HG03039 (cell line): ENCODE data around the gene MSRB1.

Source experiments
- ATAC-seq: cut with Tn5 transposase; IDR thresholded peaks from one replicate; pipeline ENCODE4 v1.9.1; 2021; ENCODE audit warnings: mild to moderate bottlenecking, moderate library complexity; ENCODE audit not compliant: unreplicated experiment

MSRB1 gene

DNA sequence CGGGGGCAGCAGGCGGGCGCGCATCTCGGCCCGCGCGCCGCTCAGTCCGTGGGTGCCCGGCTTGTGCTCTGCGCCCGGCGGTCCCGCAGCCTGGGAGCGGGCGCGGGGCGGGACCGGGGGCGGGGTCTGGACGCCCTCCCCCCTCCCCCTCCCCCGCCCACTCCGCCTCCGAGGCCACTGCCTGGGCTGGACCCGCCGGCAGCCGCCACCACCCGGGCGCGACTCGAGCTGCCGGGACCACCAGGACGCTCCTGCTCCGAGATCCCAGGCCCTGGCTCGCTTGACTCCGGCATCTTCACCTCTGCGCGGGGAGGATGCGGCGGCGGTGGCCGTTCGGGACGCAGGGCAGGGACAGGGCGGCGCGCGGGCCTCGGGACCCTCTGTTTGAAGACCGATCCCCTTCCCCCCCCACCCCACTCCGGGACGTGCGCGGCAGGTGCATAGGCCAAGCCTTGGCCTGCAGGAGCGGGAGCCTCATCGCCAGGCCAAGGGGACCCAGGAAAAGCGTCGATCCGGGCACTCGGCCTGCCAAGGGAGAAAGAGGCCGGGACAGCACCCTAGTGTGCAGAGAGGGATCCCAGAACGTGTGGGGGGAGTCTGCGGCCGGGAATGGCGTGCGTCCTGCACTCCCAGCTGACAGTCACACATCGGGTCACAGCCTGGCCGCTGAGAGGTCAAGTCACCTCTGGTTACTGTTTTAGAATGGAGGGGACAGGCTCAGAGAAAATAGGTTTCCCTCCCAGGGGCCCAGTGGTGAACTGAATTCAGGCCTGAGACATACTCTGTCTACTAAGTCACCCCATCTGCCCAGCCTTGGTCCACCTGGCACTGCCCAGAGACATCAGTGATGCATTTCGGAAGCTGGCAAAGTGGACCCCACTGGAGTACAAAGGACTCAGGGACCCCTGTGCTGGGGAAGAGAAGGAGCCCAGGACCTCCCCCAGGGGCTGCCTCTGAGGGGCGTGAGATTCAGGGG lies 24.4 kb downstream of the MSRB1 start, which contains the start of gene HS3ST6:
HS3ST6 (minus strand) TSS at position 65 of the 976 bp plus-strand sequence. CDS start 92 bp downstream, outside the sequence.
- no peak for ATAC-seq

DNA sequence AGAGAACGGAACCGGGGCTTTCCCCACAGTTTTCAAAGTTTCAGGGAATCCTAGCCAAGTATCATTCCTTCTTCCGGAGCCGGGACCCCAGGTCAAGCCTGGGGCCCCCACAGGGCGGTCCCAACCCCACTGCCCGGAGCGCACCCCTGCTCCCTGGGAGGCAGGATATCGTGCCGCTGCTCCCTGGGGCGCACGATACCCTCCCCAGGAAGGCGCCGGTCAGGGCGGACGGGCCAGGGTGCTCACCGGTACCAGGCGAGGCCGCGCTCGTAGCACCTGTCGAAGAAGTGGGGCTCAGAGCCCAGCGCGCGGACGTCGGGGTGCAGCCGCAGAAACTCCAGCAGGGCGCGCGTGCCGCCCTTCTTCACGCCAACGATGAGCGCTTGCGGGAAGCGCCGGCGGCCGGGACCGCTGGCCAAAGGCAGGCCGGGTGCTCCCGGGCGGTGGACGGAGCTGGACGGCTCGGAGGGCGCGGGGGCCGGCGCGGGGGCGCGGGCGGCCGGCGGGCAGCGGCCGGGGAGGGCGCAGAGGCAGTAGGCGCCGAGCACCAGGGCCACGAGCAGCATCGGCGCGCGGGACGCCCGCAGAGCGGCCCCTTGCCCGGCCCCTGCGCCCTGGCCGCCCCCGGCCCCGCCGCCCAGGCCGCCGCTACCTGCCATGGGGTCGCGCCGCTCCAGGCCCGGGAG lies 25.2 kb downstream of the MSRB1 start:
- no peak for ATAC-seq

DNA sequence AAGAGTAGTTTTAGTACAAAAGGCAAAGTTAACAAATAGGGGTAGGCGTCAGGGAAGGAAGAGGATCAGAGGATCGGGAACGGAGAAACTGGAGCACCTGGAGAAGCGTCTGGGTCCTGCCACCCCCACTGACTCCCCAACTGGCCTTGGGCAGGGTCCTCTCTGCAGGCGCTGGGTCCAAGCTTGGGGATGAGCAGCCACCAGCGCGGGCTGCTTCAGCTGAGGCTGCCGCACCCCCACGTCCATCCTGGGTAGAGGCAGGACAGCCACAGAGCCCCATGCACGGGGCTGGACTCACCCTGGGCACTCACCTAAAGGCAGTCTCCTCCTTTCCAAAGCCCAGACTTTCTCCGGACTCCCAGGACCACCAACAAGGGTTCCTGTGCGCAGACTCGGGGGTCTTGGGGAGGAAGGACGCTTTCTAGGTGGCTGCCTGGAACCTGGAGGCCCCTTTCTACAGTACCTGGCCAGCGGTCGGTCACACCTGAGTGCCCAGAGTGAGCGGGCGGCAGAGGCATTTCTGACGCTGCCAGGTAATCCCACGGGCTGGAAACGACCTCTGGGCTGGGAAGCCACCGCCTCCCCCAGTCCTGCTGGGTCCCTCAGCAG lies 25.8 kb downstream of the MSRB1 start:
- no peak for ATAC-seq

- no peak for ATAC-seq
Observed at GRCh38 chr16:1916640-1916990, 26.4 kb downstream of the MSRB1 start.

DNA sequence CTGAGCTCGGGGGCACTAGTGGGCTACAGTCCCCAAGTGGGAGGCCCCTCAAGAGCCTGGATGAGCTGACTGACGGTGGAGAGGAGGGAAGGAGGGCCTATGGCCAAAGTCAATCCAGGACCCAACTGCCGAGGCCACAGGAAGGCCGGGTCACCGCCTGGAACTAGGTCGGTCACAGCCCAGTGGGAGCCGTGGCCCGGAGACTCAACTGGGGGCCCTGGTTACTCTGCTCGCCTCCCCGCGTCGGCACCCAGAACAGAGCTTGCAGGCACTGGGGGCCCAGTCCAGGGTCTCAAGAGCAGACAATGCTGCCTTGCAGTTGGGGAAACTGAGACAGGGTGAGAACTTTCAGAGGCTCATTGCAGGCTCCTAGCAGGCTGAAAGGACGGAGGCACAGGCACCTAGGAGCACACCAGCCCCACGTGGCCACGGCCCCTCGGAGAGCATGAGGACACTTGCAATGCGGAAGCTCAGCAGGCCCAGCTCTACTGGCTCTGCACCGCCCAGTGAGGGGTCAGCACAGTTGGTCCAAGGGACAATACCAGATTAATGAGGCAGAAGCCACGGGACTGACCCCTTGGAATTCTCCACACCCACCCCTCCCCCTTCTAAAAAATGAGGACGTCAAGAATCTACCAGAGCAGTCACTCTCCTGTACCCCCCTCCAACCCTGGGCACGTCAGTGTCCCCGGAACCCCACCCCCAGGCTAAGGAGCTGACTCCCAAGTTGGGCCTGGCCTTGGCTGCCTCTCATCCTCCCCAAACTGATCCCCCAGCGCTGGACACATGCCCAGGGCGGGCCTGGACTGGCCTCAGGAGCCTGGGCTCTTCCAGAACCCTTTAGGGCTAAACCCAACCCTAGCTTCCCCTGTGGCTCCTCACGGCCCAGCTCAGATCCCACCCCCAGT lies 27.0 kb downstream of the MSRB1 start:
- no peak for ATAC-seq

- no peak for ATAC-seq
Observed at GRCh38 chr16:1914988-1915387, 28.0 kb downstream of the MSRB1 start.

DNA sequence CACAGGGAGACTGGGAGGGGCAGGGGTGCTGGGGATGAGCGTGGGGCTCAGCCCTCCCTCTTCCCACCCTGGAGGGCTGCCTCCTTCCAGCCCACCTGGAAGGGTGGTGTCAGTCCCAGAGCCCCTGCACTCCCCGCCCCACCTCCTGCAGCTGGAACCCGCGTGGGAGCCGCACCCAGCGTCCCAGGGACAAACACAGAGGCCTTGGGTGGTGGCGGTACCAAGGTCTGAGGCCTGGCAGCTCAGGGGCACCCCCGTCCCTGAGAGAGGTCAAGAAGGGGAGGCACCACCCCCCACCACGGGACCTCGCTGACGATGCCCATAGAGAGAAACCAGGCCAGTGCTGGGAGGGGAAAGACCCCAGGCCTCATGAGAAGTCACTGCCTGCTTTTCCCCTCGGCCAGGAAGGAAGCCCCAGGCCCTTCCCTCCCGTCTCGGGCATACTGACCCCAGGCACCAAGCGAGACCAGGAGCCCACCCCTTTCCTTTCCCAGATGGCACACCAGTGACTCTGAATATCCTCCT lies 28.9 kb downstream of the MSRB1 start:
- ATAC-seq, result no peak

GRCh38 chr16:1913327-1914083 lies 29.5 kb downstream of the MSRB1 start:
- no peak for ATAC-seq

GRCh38 chr16:1912215-1912543 lies 30.8 kb downstream of the MSRB1 start:
- ATAC-seq, result no peak

DNA sequence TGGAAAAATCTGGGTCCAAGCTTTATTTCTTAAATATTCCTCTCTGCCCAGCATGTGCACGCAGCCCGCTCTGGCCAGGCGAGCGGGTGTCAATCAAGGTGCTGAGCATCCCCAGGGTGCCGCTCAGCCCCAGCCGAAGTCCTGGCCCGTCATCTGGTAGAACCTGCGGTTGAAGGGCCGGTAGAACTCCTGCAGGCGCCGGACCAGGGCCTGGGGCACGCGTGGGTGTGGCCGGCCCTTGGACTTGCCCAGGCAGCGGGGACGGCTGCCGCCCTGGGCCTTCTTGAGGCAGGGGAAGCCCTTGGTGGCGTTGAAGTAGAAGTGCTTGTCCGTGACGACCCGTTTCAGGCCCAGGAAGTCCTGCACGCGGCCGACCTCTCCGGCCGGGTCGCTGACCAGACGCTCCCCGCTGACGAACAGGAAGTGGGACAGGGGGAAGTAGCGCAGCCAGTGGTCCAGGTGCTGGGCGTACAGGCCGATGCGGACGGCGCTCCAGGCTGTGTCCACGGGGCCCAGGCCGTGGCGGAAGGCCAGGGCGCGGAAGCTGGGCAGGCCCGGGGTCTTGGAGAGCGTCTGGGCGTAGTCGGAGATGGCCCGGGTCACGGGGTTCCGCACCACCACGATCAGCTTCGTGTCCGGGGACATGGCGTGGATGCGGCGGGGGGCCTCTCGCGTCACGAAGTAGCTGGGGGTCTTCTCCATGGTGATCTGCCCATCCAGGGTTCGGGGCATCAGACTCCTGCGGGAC lies 31.4 kb downstream of the MSRB1 start:
- no peak for ATAC-seq

DNA sequence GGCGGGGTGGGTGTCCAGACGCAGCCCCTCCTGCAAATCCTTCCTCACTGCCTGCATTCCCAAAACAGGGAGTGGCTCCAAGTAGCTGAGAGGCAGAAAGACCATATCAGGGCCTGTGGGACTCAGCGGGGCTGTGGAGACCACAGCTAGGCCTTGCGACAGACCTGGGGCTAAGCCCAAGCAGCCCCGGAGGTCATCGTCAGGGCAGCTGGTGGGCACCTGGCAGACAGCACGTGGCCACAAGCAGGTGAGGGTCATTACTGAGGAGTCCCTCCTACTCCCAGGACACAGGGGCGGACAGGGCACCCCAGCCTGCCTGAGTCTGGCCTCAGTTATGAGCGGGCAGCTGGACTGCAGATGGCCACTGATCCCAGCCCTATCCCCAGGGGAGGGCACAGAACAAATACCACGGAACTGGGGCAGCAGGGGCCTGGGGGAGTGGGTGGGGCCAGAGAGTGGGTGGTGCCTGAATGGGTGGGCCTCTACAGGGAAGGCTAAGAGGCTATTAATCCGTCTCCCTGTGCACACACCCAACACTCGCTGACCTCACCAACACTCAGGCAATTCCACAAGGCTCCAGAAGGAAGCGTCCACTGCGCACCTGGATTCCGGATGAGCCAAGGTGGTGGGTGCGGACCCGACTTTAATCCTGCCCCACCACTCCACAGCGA lies 33.3 kb downstream of the MSRB1 start:
- no peak for ATAC-seq

DNA sequence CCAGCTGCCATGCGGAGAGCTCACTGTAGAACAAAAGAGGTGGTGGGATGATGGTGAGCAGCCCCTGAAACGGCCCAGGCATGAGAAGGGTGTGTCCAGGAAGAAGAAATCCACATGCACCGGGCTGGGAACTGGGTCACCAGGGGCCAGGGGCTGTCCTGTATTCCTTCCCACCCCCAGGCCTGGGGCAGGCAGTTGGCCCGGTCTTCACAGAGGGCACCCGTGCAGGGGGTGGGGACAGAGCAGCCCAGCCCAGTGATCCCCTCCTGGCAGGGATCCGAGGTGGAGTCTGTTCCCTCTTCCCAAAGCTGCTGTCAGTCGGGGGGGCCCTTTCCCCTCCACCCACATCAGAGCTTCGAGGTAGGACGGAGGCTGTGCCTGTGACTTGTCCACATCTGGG lies 34.0 kb downstream of the MSRB1 start:
- no peak for ATAC-seq

DNA sequence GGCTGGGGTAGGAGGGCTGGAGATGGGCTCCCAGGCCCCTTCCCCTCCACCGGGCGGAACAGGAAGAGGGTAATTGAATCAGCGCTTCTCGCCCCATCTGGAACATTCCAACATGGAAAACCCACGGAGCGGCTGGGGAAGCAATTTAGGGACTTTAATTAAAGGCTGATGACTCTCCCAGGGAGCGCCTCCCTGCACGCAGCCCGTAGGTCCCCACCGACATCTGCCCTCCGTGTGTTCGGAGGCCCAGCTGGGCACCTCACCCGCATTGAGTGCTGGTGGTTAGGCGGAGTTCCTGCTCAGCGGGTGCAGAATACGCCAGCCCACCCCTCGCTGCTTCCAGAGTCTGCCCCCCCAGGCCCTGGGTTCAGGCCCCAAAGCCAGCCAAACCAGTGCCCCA lies 34.8 kb downstream of the MSRB1 start:
- no peak for ATAC-seq

- ATAC-seq, result no peak
Observed at GRCh38 chr16:1907226-1907860, 35.7 kb downstream of the MSRB1 start.

DNA sequence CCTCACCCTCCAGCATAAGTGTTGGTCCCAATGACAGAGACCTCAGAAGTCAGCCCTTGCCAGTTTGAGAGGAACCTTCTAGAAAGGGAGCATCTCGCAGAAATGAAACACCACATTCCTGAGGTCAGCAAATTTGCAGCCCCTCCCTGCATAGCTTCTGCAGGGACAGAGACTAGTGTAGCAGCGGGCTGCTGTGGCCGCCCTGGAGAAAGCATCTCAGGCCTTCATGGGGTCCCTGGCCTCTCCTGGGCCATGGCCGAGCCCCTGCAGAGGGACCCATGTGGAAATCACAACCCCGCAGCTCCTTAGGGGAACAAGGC lies 36.2 kb downstream of the MSRB1 start:
- no peak for ATAC-seq

GRCh38 chr16:1906055-1906845 lies 36.7 kb downstream of the MSRB1 start:
- no peak for ATAC-seq
